ENCODE results near the gene TEKT1. TPM values are rescaled to one million over a fixed set of nuclear protein-coding genes. Genes with fewer than 3 reads are reported as not detected.
A peak's percentile ranks its signal among the peaks of the same experiment; 100 is the strongest.
"Not testable (repeated sequence)": the region's sequence is repeated elsewhere in the genome, so short reads cannot be mapped to it uniquely, and the experiment has no call there.

Gene TEKT1
- total RNA-seq, 1 donor from 2014 or later, result not detected

DNA sequence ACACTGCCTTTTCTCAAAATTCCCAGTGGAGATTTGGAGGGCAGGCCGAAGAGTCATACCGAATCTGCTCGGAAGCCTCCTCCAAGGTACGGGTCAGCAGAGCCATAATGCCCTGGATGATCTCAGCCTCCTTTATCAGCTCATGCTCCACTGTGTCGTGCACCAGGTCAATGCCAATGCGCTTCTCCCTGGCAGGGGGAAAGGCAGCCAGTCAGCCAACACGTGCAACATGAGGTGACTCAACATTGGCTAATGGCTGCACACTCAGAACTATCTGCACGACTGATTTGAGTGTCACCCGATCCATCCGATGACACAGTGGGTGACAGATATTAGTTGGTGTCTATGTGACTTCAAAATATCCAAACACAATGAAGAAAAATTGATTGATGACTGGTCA is 15.8 kb downstream of the TEKT1 start:
- no peak for ATAC-seq

DNA sequence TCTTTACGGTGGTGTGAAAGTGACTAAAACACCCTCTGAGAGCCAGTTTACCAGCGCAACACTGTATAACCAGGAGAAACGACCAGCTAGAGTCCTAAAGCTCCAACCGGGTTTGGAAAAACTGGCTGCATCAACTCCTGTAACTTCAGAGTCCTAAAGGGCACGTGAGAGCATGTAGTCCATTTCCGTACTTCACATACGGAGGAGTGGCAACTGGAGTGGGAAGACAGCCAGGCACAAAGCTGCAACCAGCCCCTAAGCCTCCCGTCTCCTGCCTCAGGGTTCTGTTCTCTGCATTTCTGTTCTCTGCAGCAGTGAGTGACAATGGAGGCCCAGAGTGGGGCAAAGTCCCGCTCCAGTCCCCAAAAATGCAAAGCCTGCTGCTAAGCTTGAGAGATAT is 19.2 kb downstream of the TEKT1 start:
- peak; percentile 52 for ATAC-seq

DNA sequence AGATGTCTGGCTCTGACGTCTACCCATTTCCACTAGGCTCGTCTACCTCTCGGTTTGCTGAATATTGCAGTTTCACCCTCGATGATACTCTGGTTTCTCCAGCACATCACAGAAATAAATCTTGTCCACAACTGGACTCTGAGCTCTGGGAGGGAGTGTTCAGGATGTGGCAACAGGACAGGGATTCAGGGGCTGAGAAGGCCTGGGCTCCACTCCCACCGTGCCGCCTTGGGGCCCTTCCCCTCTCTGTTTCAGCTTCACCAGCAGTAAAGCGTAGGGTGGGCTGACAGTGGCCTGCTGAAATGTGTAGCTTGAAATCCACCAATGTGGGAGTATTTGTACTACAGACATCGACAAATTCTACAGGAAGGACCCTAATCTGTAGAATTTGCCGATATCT is 20.0 kb downstream of the TEKT1 start:
- no peak for ATAC-seq

DNA sequence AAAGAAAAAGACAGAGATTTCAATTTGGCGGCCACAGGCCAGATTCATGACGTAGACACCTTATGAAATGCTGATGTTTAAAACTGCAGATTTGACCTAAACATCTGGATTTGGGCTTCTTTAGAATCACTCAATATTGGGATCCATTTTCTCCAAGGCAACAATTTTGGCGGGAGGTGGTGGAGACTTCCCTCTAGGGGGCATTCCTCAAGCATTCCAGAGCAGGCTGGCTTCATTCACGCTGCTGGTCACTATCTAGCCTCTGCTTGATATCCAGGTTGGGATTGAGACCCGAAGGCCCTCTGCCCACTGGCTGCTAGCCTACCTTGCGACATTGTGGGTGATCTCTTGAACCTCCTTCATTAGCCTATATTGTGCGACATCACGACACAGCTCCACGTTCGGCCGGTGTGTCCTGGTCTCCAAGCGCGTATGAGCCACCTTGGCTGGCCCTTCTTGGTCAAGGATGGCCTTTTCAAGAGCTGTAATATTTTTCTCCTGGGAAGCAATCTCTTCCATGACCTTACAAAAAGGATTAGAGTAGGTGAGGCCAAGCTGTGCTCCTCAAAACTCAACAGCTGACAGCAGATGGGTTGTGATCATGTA is 31.0 kb downstream of the TEKT1 start:
- no peak for ATAC-seq

DNA sequence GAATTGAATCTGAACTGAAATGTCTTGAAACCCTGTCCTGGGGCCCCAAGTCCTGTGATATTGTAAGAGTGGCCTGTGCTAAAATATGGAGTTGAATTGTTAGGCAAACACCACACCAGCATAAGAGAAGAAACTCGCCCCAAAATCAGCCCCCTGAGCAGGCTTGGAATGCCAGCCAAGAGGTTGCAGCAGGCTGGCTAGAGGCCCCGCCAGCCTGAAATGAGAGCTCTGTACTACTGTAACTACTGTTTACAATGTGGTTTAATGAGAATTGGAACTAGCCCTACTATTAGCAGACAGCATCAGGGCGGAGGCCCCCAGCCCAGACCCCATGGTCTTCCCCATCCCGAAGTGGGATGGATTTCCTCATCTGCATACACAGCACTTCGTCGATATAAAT is 31.8 kb downstream of the TEKT1 start:
- ATAC-seq, result no peak

DNA sequence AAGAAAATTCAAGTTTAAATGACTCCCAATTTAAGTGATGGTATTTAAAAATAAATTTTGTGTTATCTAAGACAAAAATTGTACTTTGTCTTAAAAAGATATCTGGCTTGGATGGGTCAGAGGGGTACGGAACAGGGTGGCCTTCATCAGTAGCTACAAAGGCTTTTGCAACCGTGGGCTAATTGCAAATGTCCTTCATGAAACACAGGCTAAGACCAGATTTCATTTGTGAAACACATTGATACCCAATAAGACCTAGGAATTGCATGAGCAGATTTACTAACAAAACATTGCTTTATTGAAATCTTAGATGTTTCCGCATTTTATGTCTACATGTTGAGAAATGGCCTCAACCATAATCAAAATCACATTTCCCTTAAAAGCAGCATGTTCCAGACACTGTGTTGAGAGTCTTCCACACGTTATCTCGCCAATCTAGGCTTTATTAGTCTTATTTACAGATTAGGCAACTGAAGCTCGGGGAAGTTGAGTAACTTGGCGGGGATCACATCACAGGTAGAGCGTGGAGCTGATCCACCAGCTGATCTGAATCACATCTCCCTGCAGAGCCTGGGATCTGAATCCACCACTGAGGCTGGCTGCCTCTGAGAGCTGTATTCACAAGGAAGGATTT is 33.7 kb downstream of the TEKT1 start:
- peak; percentile 62 for ATAC-seq

DNA sequence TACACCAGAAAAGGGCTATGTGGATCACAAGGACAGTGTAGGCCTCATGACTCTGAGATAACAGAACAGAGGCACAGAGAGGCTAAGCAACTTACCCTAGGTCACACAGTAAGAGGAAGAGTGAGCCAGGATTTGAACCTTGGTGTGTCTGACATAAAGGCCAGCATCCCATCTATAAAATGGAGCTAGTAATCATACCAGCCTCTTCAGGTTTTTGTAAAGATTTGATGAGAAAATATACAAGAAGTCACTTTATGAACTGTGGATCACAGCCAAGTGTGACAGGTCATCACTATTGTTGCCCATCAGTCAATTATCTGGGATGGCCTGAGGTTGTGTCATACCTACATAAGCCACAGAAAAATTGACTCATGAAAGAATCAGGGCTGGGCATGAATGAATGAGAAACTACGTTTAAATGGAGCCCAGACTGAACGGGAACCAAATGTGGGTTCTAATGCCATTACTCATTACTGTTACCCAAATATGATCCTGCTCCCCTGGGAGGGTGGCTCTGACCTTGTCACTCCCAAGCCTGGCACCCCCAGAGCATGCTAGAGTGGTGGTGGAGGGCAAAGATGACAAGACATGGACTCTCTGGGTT is 34.5 kb downstream of the TEKT1 start:
- peak; percentile 90 for ATAC-seq

DNA sequence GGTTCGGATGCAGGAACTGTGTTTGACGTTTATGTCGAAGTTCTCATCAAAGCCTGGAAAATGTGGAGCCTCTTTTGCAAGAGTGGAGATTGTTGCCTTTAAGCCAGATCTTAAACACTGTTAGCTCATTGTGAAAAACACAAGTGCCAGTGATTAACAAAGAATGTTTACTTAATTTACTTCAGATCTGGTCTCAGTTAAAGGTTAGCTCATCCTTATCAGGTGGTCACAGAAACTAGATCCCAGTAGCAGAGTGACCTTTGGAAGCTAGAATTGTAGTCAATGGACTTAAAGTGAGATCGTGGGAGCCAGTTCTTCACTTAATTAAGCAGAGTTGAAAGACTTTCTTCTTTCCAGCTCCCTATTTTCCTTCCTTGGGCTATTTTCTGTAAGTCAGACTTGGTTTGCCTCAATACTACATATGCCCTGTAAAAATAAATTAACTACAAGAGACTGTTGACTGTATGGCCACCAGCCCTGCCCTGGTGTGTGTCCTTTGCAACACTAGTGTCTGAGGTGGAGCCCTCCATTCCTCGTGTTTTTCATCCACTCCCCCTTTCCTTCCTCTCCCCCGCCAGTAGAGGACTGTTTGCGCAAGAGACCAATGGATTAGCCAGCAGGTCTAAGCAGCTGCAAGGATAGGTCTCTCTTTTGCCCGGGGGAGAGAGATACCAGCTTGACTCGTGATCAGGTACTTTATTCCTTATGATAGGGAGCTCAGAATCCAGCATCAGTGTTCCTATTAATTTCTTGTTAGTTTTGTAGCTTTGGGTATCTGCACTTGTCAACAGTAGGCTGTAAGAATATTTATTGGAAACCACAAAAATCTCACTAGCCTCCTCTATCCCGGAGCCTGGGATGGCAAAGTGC is 35.3 kb downstream of the TEKT1 start:
- no peak for ATAC-seq

DNA sequence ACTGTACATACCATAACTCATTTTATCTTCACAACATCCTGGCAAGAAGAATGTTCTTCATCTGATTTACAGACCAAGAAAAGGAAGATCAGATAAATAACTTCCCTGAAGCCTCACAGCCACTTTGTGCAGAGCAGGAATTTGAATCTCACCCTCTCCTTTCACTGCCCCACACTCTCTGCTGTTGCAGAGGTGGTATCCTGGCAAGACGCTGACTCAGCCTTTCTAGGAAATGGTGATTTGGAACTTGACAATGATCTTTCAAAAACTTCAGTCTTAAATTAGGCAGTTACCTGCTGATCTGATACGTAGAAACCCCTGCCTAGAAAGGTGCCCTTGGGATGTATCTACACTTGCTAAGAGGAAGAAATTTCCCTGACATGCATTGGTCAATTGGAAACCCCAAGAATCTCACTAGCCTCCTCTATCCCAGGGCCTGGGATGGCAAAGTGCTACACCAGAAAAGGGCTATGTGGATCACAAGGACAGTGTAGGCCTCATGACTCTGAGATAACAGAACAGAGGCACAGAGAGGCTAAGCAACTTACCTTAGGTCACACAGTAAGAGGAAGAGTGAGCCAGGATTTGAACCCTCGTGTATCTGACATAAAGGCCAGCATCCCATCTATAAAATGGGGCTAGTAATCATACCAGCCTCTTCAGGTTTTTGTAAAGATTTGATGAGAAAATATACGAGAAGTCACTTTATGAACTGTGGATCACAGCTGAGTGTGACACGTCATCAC is 37.6 kb downstream of the TEKT1 start:
- ATAC-seq, result no peak

DNA sequence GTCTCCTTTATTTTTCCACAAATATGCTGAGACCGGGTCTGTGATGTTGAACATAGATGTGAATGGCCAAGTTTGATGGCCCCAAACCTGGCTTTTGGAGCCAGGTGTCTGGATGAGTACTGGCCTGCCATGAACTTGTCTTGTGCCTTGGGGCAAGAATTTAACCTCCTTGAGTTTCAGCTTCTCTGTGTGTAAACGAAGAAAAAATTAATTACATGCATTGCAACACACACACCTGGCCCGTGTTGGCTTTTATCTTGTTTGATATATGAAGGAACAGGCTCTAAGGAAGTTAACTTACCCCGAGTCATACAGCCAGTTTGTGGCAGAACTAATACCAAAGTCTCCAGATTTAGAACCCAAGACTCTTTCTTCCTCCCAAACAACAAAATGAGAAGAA is 42.4 kb downstream of the TEKT1 start:
- peak; percentile 57 for ATAC-seq

DNA sequence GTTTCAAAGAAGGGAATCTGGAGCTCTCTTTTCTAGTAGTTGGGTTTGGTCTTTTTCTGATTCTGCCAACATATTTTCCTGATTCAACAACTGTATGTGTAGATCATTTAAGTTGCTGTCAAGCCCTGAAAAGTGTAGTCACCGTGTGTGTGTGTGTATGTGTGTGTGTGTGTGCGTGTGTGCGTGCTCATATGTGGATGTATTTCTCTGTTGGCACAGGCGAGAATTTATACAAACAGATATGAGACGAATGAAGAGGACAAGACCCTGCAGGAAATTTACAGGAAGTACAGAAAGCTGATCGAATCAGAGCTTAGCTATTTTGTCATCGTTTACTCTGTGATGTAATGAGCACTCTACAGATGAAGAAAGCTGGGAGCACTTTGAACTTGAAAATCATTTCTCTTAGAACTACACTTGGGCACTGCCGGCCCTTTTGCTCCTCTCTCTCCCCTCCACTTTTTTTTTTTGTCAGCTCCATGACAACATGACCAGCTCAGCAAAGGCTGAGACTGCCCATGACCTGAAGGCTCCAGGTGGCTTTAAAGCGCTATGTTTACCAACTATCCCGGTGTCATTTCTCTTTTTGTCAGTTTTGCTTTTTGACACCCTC is 44.3 kb downstream of the TEKT1 start:
- peak; percentile 43 for ATAC-seq

DNA sequence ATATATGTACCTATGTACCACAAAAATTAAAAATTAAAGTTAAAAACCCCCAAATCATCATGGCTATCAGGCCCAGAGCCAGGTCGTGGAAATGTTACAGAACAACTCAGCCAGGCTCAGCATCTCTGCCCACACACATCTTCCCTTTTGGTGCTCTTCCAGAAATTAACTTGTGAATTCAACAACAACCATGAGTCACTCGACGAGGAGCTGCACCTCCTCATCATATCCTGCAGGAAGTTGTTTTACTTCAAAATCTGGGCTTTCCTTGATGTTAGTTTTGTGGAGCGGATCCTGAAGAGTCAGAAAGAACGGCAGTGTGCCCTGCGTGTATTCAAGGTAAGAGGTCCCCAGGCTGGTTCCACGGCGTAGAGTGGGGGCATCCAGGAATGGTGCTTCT is 44.9 kb downstream of the TEKT1 start:
- ATAC-seq, result peak; percentile 77

DNA sequence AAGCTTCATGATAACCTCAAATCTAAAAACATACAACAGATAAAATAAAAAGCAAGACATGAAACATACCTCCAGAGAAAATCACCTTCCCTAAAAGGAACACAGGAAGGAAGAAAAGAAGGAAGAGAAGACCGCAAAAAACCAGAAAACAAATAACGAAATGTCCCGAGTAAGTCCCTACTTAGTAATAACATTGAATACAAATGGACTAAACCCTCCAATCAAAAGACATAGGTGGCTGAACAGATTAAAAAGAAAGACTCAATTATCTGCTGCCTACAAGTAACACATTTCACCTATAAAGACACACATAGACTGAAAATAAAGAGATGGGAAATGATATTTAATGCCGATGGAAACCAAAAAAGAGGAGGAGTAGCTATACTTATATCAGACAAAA is 49.3 kb downstream of the TEKT1 start:
- ATAC-seq, result no peak

DNA sequence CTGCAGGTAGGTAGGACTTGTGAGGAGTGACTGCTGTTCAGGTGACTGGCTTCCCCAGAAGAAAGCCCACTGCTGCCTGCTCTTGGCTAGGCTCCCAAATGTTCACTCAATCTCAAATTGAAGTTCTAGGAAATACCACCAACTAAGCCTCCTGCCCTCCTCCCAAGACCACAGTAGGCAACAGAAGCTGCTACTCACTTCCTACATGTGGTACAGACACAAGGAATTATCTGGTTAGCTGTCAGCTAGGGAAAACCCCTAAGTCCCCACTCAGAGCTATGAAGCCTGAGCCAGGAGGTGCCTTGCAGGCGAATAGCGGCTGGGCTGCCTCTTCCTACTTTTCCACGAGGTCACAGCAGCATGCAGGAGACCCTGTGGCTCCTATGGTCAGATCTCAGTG is 50.6 kb downstream of the TEKT1 start:
- ATAC-seq, result no peak

DNA sequence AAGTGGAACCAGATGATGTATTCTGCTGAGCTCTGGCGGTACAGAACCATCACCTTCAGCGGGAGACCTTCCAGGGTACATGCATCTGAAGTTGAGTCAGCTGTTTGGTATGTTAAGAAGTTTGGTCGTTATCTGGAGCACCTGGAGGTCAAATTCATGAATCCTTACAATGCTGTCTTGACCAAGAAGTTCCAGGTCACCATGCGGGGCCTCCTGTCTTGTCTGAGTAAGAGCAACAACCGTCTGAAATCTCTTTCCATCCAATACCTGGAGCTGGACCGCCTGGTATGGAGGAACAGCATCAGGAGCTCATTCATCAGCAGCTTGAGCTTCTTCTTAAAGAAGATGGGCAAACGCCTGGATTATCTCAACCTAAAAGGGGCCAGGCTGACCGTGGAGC is 51.5 kb downstream of the TEKT1 start:
- ATAC-seq, result no peak

DNA sequence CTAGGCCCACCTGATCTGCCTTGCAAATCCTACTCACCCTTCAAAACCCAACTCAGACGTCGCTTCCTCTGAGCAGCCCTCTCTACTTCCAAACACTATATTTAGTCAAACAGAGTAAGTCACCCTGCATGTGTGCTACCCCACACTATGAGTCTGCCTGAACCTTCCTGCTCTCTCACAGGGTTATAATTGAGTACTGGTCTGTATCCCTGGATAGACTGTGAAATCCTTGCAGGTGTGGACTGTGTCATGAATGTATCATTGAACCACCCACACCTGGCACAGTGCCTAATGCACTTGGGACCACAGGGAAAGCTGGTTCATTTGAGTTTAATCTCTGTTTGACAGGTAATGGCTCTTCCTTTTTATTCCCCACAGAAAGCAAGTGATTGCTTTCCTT is 52.1 kb downstream of the TEKT1 start:
- no peak for ATAC-seq

DNA sequence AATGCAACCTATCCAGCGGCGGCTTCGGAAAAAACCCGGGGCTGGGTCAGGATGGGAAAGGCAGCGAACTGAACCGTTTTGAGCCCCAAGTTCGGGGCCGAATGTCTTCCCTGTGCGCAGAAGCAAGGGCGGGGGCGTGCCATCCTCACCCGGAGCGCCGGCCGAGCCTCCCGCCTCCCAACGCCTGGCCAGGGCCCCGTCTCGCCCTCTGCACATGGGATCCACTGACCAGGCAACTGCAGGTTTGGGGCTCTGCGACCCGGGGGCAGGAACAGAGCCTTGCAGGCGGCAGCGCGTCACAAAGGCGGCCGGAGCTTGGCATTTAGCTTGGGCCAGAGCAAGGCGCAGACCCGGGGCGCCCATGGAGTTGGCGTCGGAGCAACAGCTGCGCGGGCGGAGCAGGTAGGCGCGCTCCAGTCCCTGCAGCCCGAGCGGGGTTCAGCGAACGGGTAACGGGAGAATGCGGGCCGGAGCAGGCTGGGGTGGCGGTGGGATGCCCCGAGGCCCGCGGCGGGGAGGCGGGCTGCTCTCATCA is 55.6 kb downstream of the TEKT1 start, which contains the start of gene FBXO39:
TSS of gene FBXO39 (plus strand) at position 345 of the 535 bp plus-strand sequence. CDS start 3,654 bp downstream, outside the sequence.
- ATAC-seq, result peak; percentile 55

DNA sequence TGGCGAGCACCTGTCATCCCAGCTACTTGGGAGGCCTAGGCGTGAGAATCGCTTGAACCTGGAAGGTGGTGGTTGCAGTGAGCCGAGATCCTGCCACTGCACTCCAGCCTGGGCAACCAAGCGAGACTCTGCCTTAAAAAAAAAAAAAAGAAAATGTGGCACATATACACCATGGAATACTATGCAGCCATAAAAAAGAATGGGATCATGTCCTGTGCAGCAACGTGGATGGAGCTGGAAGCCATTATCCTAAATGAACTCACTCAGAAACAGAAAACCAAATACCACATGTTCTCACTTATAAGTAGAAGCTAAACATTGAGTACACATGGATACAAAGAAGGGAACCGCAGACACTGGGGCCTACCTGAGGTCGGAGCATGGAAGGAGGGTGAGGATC is 56.6 kb downstream of the TEKT1 start:
- ATAC-seq, result not testable (repeated sequence)

DNA sequence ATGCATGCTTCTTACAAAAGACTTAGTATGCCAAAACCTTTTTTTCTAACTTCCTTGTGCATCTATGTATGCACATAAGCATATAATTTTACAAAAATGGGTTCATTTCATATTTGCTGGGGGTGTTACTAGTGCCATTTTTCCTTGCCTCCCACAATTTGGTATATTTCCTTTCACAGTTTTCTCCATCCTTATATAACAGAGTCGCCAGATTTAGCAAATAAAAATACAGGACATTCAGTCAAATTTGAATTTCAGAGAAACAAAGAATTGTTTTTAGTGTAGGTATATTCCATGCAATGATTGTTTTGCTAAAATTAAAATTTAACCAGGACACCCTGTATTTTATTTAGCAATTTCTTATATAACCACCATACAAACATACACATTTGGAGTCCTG is 59.5 kb downstream of the TEKT1 start:
- ATAC-seq, result no peak

DNA sequence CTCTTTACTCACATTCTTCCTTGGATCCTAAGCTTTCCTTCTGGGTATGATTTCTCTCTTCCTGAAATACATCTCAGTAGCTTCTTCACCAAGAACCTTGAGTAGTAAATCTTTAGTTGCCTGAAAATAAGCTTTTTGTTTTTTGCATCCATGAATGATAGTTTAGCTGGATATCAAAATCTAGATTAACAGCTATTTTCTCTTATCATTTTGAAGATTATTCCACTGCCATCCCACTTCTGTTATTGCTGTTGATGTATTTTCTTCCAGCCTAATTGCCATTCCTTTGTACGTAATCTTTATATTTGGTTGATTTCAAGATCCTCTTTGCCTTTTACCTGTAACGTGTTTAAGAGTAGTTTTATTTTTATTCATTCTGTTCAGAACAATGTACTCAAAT is 63.1 kb downstream of the TEKT1 start:
- ATAC-seq, result no peak

DNA sequence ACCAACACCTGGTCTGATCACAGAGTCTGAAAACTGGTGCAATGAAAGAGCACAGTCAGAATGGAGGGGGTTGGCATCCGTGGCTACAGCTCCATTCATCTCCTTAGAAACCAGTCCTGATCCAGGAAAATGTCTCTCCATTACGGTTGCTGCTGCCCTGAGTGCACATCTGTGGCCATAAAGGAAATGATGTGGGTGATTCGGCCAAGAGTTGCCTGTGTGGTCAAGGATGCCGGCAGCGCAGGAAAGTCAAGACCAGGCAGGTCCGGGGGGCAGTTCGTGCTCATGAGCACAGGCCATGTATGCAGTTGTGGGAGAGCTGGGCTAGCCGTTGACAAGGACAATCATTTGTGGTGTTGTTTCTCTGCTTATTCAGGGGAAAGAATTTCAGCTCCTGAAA is 69.8 kb downstream of the TEKT1 start:
- no peak for ATAC-seq

DNA sequence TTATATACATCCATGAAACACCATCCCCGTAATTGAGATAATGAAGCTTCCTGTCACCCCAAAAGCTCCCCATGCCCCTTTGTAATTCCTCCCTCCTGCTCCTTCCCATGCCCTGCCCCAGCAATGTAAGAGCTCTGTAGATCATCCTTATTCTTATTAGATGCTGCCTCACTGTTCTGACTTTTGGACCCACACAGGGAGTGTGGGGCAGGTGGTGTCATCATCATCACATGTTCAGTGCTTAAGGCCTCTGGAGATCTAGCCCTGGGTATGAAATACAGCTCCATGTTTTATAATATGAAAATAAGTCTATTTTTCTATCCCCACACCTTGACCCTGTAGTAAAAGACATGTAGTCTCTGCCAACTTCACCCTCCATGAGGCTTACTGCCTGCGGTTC is 73.8 kb downstream of the TEKT1 start:
- no peak for ATAC-seq

Measured in esophagus mucosa (tissue), 1 donor.